ENCODE data around the gene HIPK3. TPM values are rescaled to one million over a fixed set of nuclear protein-coding genes. Genes with fewer than 3 reads are reported as not detected.

Gene HIPK3
- total RNA-seq, 1 donor from 2014 or later = 50.7 TPM

GRCh38 chr11:33375236-33375635 is 118.1 kb downstream of the HIPK3 start:
- POLR2A ChIA-PET = no interaction called here
- Mint-ChIP-seq H3K27ac (no peak overlapping the region), H3K36me3 (ENCODE audit: low read depth) (no peaks in the 10 kb centered on the region), H3K4me1 (peaks cover 6% of the 10 kb centered on the region), H3K27me3 (peaks cover 53% of the 10 kb centered on the region), H3K9me3 (no peaks in the 10 kb centered on the region), H3K4me3 (peak overlapping the region; percentile 50)
- TF ChIP-seq CTCF (IDR thresholded peaks at IDR 0.05) = no peak
- no peak for DNase-seq
- intact Hi-C loops (cut with micrococcal nuclease) = no loop called here
- no peak for ATAC-seq (ENCODE audit: low read depth)
- CTCF ChIA-PET = no interaction called here

- POLR2A ChIA-PET = no interaction called here
- Mint-ChIP-seq H3K36me3 (ENCODE audit: low read depth) (no peaks in the 10 kb centered on the region), H3K27ac (no peak within 1 kb of the TSS), H3K4me3 (peak within 1 kb of the TSS; percentile 57), H3K9me3 (no peaks in the 10 kb centered on the region), H3K4me1 (peaks cover 6% of the 10 kb centered on the region), H3K27me3 (peaks cover 53% of the 10 kb centered on the region)
- no peak for TF ChIP-seq CTCF (IDR thresholded peaks at IDR 0.05)
- ATAC-seq (ENCODE audit: low read depth) (no peak), DNase-seq (no peak)
- CTCF ChIA-PET = no interaction called here
- intact Hi-C loops (cut with micrococcal nuclease) = no loop called here
Observed at GRCh38 chr11:33375688-33376311, 118.6 kb downstream of the HIPK3 start, which contains the start of gene KIAA1549L. Gene KIAA1549L (plus strand): TSS chr11:33376108.

GRCh38 chr11:33376331-33377310 is 119.4 kb downstream of the HIPK3 start:
- H3K4me1 Mint-ChIP-seq = peaks cover 6% of the 10 kb centered on the region
- ATAC-seq (ENCODE audit: low read depth) (peak; percentile 14), DNase-seq (no peak)
- ChIA-PET POLR2A (no interaction called here), CTCF (no interaction called here)
- intact Hi-C loops (cut with micrococcal nuclease) = no loop called here
- H3K4me3 Mint-ChIP-seq = peak overlapping the region; percentile 57
- no peaks in the 10 kb centered on the region for H3K9me3 Mint-ChIP-seq
- H3K36me3 Mint-ChIP-seq (ENCODE audit: low read depth) = no peaks in the 10 kb centered on the region
- H3K27ac Mint-ChIP-seq = no peak overlapping the region
- peaks cover 50% of the 10 kb centered on the region for H3K27me3 Mint-ChIP-seq
- no peak for TF ChIP-seq CTCF (IDR thresholded peaks at IDR 0.05)

- no peaks in the 10 kb centered on the region for H3K9me3 Mint-ChIP-seq
- peaks cover 6% of the 10 kb centered on the region for H3K4me1 Mint-ChIP-seq
- peaks cover 50% of the 10 kb centered on the region for H3K27me3 Mint-ChIP-seq
- peak overlapping the region; percentile 57 for H3K4me3 Mint-ChIP-seq
- CTCF ChIA-PET = no interaction called here
- TF ChIP-seq CTCF (IDR thresholded peaks at IDR 0.05) = no peak
- H3K36me3 Mint-ChIP-seq (ENCODE audit: low read depth) = no peaks in the 10 kb centered on the region
- POLR2A ChIA-PET = no interaction called here
- intact Hi-C loops (cut with micrococcal nuclease) = no loop called here
- H3K27ac Mint-ChIP-seq = no peak overlapping the region
- no peak for DNase-seq
- ATAC-seq (ENCODE audit: low read depth) = no peak
Observed at GRCh38 chr11:33377412-33378370, 120.5 kb downstream of the HIPK3 start.
